Muscle of arm (tissue), 12 donors: Measurements from ENCODE around the gene CSPG5. TPM values are rescaled to one million over a fixed set of nuclear protein-coding genes. Genes with fewer than 3 reads are reported as not detected.
A peak's percentile ranks its signal among the peaks of the same experiment; 100 is the strongest.

Experiments used
- DNase-seq: peaks from one replicate; pipeline ENCODE4 v3.0.0-alpha.2; 2013
- polyA plus RNA-seq, 12 donors: library from polyadenylated mRNA; unstranded; fragments of 120-200 nt; gene quantifications; one replicate each; pipeline ENCODE4 v1.2.1, GENCODE V29; 2013; ENCODE audit not compliant: insufficient read length in 12 of 12

Gene CSPG5
- polyA plus RNA-seq, 12 donors = 1.2 to 2.6 (median 1.6) TPM; not detected in 2

GRCh38 chr3:47542471-47543173, 36.0 kb downstream of the CSPG5 start:
- peak; percentile 4 for DNase-seq

GRCh38 chr3:47541583-47542108, 37.0 kb downstream of the CSPG5 start:
- no peak for DNase-seq

- no peak for DNase-seq
These were observed 38.4 kb downstream of the CSPG5 start for GRCh38 chr3:47540281-47540680.

GRCh38 chr3:47536967-47537366, 41.7 kb downstream of the CSPG5 start:
- DNase-seq = no peak

- no peak for DNase-seq
These were observed 42.3 kb downstream of the CSPG5 start for GRCh38 chr3:47536221-47536891.

GRCh38 chr3:47533996-47534454, 44.6 kb downstream of the CSPG5 start:
- DNase-seq = no peak

- DNase-seq = no peak
These were observed 45.2 kb downstream of the CSPG5 start for GRCh38 chr3:47533481-47533880.

GRCh38 chr3:47527952-47528725, 50.5 kb downstream of the CSPG5 start:
- DNase-seq = no peak

- no peak for DNase-seq
These were observed 53.0 kb downstream of the CSPG5 start for GRCh38 chr3:47525617-47526016.

GRCh38 chr3:47523310-47524073, 55.2 kb downstream of the CSPG5 start:
- DNase-seq = no peak

- peak; percentile 86 for DNase-seq
These were observed 56.3 kb downstream of the CSPG5 start for GRCh38 chr3:47522082-47522987.

GRCh38 chr3:47520756-47521155, 57.9 kb downstream of the CSPG5 start:
- no peak for DNase-seq

GRCh38 chr3:47517937-47518336, 60.7 kb downstream of the CSPG5 start:
- no peak for DNase-seq

- DNase-seq = no peak
These were observed 62.8 kb downstream of the CSPG5 start for GRCh38 chr3:47515864-47516319.

GRCh38 chr3:47515100-47515499, 63.6 kb downstream of the CSPG5 start:
- no peak for DNase-seq

GRCh38 chr3:47513125-47513929, 65.3 kb downstream of the CSPG5 start, which contains the start of gene ELP6:
TSS of gene ELP6 (minus strand) at chr3:47513712. CDS start at chr3:47513590, 122 bp downstream.
- peak; percentile 98 for DNase-seq

GRCh38 chr3:47512416-47513124, 66.1 kb downstream of the CSPG5 start:
- DNase-seq = peak; percentile 37
